Neural cell (in vitro differentiated cells): Measurements from ENCODE around the gene TEX9.

Source experiments
- EP300 ChIP-seq: fragments of 450-650 bp; conservative IDR thresholded peaks from 2 replicates; pipeline ENCODE4 v1.6.1; 2014; ENCODE audit warnings: antibody characterized with exemption, mild to moderate bottlenecking, moderate library complexity; ENCODE audit not compliant: poor library complexity, severe bottlenecking
- EZH2 ChIP-seq: fragments of 200-600, 300-800 bp; shearing (Covaris generic), sonication (generic); IDR thresholded peaks from 2 replicates; pipeline ENCODE4 v1.6.1; 2014; ENCODE audit warnings: antibody characterized with exemption, low read length, borderline replicate concordance, mild to moderate bottlenecking; ENCODE audit not compliant: insufficient read depth, poor library complexity, severe bottlenecking
- MXI1 ChIP-seq: fragments of 450-650 bp; conservative IDR thresholded peaks from 2 replicates; pipeline ENCODE4 v1.6.1; 2014; ENCODE audit warnings: antibody characterized with exemption, mild to moderate bottlenecking; ENCODE audit not compliant: poor library complexity, severe bottlenecking
- POLR2AphosphoS5 ChIP-seq: IDR thresholded peaks from 2 replicates; pipeline ENCODE4 v1.6.1; 2012
- SMC3 ChIP-seq: fragments of 450-650 bp; conservative IDR thresholded peaks from 2 replicates; pipeline ENCODE4 v1.6.1; 2014; ENCODE audit warnings: antibody characterized with exemption, mild to moderate bottlenecking, moderate library complexity; ENCODE audit not compliant: poor library complexity
- TAF1 ChIP-seq: IDR thresholded peaks from 2 replicates; pipeline ENCODE4 v1.6.1; 2012; ENCODE audit warnings: low read depth
- TF ChIP-seq, protein P1 (sequence below): fragments of 450-650 bp; IDR thresholded peaks from 2 replicates; pipeline ENCODE4 v1.5.1; 2014; ENCODE audit warnings: antibody characterized with exemption, mild to moderate bottlenecking, moderate library complexity; ENCODE audit not compliant: poor library complexity, severe bottlenecking
- TF ChIP-seq, protein P2 (sequence below): IDR thresholded peaks from 2 replicates; pipeline ENCODE4 v1.6.1; 2012; ENCODE audit warnings: borderline replicate concordance

DNA sequence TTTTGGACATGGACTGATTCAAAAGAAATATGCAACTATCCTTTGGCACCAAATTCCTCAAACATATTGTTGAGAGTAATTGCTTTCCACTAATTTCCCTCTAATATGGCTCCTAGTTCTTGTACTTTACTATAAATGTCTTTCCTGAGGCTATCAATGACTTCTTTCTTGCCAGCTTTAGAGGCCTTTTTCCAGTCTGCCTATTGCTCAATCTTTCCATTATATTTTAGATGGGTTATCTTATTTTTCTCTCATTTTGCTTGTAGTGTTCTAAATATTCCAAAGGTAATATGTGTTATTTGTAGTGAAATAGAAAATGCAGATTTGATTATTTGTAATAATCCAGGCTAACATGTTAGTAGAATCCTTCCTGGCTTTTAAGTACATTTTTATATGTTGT lies 11.5 kb upstream of the TEX9 start:
- TF ChIP-seq TAF1 = no peak
- TF ChIP-seq, protein P1, sequence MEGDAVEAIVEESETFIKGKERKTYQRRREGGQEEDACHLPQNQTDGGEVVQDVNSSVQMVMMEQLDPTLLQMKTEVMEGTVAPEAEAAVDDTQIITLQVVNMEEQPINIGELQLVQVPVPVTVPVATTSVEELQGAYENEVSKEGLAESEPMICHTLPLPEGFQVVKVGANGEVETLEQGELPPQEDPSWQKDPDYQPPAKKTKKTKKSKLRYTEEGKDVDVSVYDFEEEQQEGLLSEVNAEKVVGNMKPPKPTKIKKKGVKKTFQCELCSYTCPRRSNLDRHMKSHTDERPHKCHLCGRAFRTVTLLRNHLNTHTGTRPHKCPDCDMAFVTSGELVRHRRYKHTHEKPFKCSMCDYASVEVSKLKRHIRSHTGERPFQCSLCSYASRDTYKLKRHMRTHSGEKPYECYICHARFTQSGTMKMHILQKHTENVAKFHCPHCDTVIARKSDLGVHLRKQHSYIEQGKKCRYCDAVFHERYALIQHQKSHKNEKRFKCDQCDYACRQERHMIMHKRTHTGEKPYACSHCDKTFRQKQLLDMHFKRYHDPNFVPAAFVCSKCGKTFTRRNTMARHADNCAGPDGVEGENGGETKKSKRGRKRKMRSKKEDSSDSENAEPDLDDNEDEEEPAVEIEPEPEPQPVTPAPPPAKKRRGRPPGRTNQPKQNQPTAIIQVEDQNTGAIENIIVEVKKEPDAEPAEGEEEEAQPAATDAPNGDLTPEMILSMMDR = no peak
- no peak for TF ChIP-seq EZH2
- no peak for TF ChIP-seq EP300
- TF ChIP-seq POLR2AphosphoS5 = no peak
- TF ChIP-seq SMC3 = no peak
- TF ChIP-seq, protein P2, sequence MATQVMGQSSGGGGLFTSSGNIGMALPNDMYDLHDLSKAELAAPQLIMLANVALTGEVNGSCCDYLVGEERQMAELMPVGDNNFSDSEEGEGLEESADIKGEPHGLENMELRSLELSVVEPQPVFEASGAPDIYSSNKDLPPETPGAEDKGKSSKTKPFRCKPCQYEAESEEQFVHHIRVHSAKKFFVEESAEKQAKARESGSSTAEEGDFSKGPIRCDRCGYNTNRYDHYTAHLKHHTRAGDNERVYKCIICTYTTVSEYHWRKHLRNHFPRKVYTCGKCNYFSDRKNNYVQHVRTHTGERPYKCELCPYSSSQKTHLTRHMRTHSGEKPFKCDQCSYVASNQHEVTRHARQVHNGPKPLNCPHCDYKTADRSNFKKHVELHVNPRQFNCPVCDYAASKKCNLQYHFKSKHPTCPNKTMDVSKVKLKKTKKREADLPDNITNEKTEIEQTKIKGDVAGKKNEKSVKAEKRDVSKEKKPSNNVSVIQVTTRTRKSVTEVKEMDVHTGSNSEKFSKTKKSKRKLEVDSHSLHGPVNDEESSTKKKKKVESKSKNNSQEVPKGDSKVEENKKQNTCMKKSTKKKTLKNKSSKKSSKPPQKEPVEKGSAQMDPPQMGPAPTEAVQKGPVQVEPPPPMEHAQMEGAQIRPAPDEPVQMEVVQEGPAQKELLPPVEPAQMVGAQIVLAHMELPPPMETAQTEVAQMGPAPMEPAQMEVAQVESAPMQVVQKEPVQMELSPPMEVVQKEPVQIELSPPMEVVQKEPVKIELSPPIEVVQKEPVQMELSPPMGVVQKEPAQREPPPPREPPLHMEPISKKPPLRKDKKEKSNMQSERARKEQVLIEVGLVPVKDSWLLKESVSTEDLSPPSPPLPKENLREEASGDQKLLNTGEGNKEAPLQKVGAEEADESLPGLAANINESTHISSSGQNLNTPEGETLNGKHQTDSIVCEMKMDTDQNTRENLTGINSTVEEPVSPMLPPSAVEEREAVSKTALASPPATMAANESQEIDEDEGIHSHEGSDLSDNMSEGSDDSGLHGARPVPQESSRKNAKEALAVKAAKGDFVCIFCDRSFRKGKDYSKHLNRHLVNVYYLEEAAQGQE = no peak
- no peak for TF ChIP-seq MXI1
